Measurements from ENCODE around the gene KANTR. TPM values are rescaled to one million over a fixed set of nuclear protein-coding genes. Genes with fewer than 3 reads are reported as not detected.

The KANTR gene, protein sequence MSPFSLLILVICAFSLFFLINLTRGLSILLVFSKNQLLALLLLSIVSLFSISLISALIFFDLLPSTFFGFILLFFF
- 7.8 and 10.0 TPM in 2 replicates for total RNA-seq

DNA sequence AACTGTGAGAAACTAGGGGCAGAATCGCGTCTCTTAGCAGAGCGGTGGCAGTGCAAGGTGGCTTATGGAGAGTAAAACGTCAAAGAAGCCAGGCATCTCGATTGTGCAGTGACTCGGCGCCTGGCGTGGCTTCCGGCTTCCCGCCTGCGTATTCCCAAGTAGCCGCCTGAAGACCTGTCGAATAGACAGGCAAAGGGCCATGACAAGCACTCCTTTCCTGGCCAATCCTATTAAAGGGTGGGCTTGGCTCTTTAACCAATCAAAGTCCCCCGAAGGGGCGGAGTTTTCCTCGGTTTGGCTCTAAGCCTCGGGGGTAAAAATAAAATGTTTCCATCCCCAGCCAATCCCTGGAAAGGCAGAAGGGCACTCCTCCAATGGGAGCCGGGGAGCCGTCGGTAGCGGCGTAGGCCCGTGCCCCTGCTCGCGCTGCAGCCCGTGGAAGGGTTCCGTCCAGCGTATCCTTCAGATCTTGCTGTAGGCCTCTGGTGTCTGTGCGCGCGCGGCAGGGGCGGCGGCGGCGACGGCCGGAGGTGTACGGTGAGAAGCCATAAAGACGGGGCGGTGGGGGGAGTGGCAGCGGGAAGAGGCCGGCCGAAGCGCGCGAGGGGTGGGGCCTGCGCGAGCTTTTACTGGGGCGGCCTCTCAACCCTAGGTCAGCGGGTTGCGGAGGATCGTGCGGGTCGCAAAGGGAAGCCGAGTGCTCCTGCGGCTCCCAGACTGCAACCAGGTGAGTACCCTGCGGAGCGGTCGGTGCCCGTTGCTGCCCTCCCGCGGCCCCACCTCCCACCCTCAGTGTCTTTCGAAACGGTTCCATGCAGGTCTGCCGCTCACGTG lies at the start of gene KANTR:
Gene KANTR (plus strand): TSS at position 395 of the 834 bp plus-strand sequence. CDS start 30,131 bp downstream, outside the sequence.
- Mint-ChIP-seq H3K9me3 (no peaks in the 10 kb centered on the region), H3K27me3 (no peaks in the 10 kb centered on the region), H3K4me3 (peak within 1 kb of the TSS; percentile 88), H3K27ac (peak within 1 kb of the TSS; percentile 92), H3K36me3 (ENCODE audit: low read depth) (peaks cover 1% of the 10 kb centered on the region), H3K4me1 (peaks cover 13% of the 10 kb centered on the region)
- DNase-seq, result peak; percentile 94
- intact Hi-C loops (cut with micrococcal nuclease), result loop anchor here (1.0 to 10.0 kb wide), 3 partner anchors 12 to 341 kb away; partner anchors contain the start of genes HSD17B10 and TSPYL2

DNA sequence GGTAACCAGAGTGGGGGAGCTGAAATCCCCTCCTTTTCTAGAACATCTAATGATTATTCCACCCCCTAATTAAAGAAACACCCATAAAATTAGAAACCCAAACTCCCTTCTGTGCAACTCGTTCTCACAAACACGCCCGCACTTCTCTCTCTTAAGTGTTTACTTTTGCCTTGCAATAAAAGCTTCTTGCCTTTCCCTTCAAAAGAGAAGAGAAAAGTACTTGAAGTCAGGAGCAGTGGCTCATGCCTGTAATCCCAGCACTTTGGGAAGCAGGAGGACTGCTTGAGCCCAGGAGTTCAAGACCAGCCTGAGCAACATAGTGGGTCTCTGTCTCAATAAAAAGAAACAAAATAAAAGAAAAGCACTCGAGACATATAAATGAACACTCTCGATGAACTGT lies 48.9 kb upstream of the KANTR start:
- no peaks in the 10 kb centered on the region for H3K9me3 Mint-ChIP-seq
- intact Hi-C loops (cut with micrococcal nuclease), result no loop called here

DNA sequence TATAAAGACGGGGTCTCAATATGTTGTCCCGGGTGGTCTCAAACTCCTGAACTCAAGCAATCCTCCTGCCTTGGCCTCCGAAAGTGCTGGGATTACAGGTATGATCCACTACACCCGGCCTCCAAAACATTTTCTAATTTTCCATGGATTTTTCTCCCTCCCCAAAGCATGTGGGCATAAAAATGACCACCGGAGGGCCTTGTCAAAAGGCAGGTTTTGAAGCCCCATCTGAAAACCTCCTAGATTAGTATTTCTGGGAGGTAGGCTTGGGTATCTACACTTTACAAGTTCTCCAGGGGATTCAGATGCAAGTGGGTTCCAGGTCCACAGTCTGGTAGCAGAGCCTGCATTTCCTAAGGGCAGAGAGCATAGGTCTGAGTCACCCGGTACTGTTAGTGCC lies 46.7 kb upstream of the KANTR start:
- DNase-seq, result no peak
- H3K4me3 Mint-ChIP-seq, result no peak overlapping the region
- H3K27ac Mint-ChIP-seq, result no peak overlapping the region
- H3K27me3 Mint-ChIP-seq, result peaks cover 9% of the 10 kb centered on the region
- no peaks in the 10 kb centered on the region for H3K4me1 Mint-ChIP-seq
- no peaks in the 10 kb centered on the region for H3K36me3 Mint-ChIP-seq (ENCODE audit: low read depth)
- no peaks in the 10 kb centered on the region for H3K9me3 Mint-ChIP-seq
- intact Hi-C loops (cut with micrococcal nuclease), result no loop called here

More for the DNA sequence above, 48.9 kb upstream of the KANTR start:
- no peak for DNase-seq
- Mint-ChIP-seq H3K27me3 (peaks cover 9% of the 10 kb centered on the region), H3K4me3 (no peak overlapping the region), H3K27ac (no peak overlapping the region), H3K36me3 (ENCODE audit: low read depth) (no peaks in the 10 kb centered on the region), H3K4me1 (no peaks in the 10 kb centered on the region)

DNA sequence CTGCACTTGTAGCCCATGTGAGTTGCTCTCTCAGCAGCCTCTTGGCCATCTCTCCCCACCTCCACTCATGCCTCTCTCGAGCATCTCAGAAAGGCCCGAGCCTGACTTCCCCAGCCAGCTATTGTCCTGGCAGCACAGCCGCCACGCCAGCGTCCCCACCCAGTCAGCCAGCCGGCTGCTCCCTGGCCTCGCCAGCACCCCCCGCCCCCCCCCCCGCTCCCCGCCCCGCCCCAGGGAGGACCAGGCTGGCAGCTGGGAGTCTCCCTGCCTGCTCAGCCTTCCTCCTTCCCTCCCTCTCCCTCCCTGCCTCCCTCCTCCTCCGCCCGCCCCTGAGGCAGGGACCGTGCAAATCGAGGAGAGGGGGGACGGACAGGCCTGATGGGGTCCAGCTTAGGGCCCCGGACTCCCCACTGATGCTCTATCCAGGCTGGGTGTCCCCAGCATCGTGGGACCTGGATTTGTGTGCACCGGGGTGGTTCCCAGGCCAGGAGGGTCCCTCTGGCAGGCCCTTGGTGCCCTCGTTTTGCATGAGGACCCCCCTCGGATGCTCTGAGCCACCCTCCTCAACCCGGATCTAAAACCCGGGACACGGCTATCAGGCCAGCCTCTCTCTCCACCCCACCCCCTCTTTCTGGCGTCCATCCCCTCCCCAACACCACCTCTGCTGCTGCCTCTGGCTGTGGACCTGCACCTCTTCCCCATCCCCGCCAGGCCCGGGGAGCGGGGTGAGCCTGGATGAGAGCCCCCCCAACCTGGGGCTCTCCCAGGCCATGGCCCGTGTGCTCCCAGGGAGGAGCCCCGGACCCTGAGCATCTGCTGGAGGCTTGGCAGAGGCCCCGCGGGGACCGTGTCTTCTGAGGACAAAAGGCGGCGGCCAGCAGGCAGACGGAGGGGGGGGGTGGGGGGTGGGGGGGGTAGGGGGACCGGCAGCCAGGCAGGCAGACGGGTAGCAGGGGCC lies 45.5 kb upstream of the KANTR start, which contains the start of gene GPR173:
Gene GPR173 (plus strand): TSS at position 621 of the 958 bp plus-strand sequence. CDS start 27,833 bp downstream, outside the sequence.
- no peaks in the 10 kb centered on the region for H3K36me3 Mint-ChIP-seq (ENCODE audit: low read depth)
- no peaks in the 10 kb centered on the region for H3K4me1 Mint-ChIP-seq
- no peaks in the 10 kb centered on the region for H3K9me3 Mint-ChIP-seq
- peaks cover 9% of the 10 kb centered on the region for H3K27me3 Mint-ChIP-seq
- no peak for DNase-seq
- H3K4me3 Mint-ChIP-seq, result no peak within 1 kb of the TSS
- H3K27ac Mint-ChIP-seq, result no peak within 1 kb of the TSS
- intact Hi-C loops (cut with micrococcal nuclease), result no loop called here

DNA sequence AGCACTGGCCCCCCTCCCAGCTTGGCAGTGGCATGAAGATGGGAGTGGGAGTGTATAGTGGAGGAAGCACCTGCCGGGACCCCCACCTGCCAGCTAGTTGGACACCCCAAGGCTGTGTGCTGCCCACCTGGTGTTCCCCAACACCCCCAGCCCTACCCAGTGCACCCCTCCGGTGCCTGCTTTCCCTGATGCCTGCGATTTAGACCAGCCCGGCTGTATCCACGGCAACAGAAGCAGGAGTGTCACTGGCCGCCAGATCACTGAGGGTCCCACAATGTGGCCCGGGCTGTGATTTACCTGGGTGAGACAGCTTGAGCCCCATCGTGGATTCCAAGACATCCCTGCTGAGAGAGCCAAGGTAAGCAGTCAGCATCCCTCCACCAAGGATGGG lies 44.8 kb upstream of the KANTR start:
- no peaks in the 10 kb centered on the region for H3K9me3 Mint-ChIP-seq
- peaks cover 9% of the 10 kb centered on the region for H3K27me3 Mint-ChIP-seq
- H3K36me3 Mint-ChIP-seq (ENCODE audit: low read depth), result no peaks in the 10 kb centered on the region
- H3K4me1 Mint-ChIP-seq, result peaks cover 2% of the 10 kb centered on the region
- no peak for DNase-seq
- no peak overlapping the region for H3K4me3 Mint-ChIP-seq
- intact Hi-C loops (cut with micrococcal nuclease), result no loop called here
- H3K27ac Mint-ChIP-seq, result no peak overlapping the region

DNA sequence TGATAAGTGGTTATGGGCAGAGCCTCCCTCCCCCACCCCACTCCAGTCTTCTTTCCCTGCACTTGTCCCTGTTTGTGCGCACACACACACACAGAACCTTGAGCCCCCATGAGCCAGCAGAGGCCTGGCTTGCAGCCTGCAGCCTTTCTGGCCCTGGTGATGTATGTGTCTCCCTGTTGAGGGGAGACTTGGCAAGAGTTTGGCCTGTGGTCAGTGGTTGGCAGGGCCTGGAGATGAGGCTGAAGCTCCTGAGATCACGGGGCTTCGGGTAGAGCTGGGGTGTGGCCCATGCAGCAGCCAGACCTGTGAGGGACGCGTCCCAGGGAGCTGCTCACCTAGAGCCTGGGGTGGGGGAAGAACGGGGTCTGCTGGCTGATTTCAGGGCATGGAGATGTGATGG lies 43.1 kb upstream of the KANTR start:
- Mint-ChIP-seq H3K36me3 (ENCODE audit: low read depth) (no peaks in the 10 kb centered on the region), H3K27me3 (peaks cover 9% of the 10 kb centered on the region), H3K4me1 (peaks cover 2% of the 10 kb centered on the region), H3K9me3 (no peaks in the 10 kb centered on the region), H3K27ac (no peak overlapping the region), H3K4me3 (no peak overlapping the region)
- DNase-seq, result no peak
- intact Hi-C loops (cut with micrococcal nuclease), result no loop called here

DNA sequence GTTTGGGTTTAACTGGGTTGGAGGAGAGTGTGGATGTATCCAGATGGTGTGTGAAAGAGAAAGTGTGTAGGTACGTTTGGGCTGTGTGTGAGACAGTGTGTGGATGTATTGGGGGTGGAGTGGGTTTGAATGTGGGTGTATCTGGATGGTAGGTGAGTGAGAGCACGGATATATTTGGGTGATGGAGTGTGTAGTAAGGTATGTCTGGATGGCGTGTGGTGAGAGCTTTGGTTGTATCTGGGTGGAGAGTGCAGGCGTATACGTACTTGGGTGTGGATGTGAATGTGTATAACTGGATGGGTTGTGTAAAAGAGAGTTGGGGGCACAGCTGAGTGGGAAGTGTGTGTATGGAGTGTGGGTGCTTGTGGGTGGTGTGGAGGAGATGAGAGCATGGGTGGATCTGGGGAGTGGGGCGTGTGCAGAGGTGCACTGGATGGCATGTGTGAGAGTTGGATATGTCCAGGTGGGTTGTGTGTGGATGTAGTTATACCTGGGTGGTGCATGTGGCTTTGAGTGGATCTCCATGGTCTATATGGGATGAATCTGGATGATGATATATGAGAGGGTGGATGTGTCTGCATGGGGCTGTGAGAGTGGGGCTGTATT lies 38.6 kb upstream of the KANTR start:
- no peak for DNase-seq
- intact Hi-C loops (cut with micrococcal nuclease), result no loop called here
- Mint-ChIP-seq H3K9me3 (no peaks in the 10 kb centered on the region), H3K4me1 (peaks cover 2% of the 10 kb centered on the region), H3K4me3 (no peak overlapping the region), H3K27me3 (no peaks in the 10 kb centered on the region), H3K27ac (no peak overlapping the region), H3K36me3 (ENCODE audit: low read depth) (no peaks in the 10 kb centered on the region)

DNA sequence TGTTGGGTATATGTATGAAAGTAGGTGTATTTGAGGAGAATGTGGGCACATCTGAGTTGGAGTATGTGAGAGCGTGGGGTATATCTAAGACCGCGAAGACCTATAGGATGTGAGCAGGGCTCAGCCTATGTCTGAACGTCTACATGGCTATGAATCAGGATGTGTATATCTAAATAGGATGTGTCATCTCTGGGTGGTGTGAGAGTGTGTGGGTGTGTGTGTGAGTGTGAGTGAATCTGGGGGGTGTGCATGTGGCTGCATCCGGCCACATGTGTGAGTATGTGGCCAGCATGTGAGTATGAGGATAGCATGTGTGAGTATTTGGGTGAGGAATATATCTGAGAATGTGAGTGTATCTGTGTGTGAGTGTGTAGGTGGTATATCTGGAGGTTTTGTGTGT lies 37.6 kb upstream of the KANTR start:
- Mint-ChIP-seq H3K36me3 (ENCODE audit: low read depth) (no peaks in the 10 kb centered on the region), H3K9me3 (no peaks in the 10 kb centered on the region), H3K27ac (no peak overlapping the region), H3K27me3 (no peaks in the 10 kb centered on the region), H3K4me3 (no peak overlapping the region), H3K4me1 (peaks cover 2% of the 10 kb centered on the region)
- DNase-seq, result no peak
- intact Hi-C loops (cut with micrococcal nuclease), result no loop called here

DNA sequence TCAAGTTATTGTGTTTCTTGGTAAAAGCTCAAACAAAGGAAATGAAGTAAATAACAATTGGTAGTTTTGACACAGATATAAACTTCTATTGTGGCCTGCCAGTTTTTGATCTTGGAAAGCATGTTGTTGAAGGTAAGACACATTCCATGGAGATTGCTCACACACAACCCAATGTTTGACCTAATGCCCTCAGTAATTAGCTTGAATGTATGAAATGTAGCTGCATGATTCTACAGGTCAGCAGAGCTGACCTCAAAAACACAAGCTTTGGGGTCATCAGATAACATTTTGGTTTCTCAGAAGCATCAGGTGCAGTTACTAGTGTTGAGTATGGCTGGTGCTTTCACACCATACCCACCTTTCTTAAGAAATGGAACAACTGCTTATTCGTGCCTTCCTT lies 28.8 kb upstream of the KANTR start:
- H3K27me3 Mint-ChIP-seq, result peaks cover 3% of the 10 kb centered on the region
- no peaks in the 10 kb centered on the region for H3K4me1 Mint-ChIP-seq
- intact Hi-C loops (cut with micrococcal nuclease), result no loop called here
- H3K9me3 Mint-ChIP-seq, result no peaks in the 10 kb centered on the region
- DNase-seq, result no peak
- no peak overlapping the region for H3K4me3 Mint-ChIP-seq
- no peaks in the 10 kb centered on the region for H3K36me3 Mint-ChIP-seq (ENCODE audit: low read depth)
- H3K27ac Mint-ChIP-seq, result no peak overlapping the region

DNA sequence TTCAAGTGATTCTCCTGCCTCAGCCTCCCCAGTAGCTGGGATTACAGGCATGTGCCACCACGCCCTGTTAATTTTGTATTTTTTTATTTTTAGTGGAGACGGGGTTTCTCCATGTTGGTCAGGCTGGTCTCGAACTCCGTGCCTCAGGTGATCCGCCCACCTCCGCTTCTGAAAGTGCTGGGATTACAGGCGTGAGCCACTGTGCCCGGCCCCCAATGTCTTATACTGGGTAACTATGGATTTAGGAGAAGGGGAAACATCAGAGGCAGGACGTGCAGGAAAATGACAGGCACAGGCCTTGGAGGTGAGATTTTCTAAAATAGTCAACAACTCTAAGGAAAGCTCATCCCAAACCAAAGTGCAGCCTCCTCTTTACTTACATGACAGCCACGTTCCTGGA lies 22.9 kb upstream of the KANTR start:
- Mint-ChIP-seq H3K27me3 (peaks cover 3% of the 10 kb centered on the region), H3K4me1 (peaks cover 18% of the 10 kb centered on the region), H3K36me3 (ENCODE audit: low read depth) (no peaks in the 10 kb centered on the region), H3K9me3 (no peaks in the 10 kb centered on the region), H3K4me3 (no peak overlapping the region), H3K27ac (no peak overlapping the region)
- DNase-seq, result no peak
- intact Hi-C loops (cut with micrococcal nuclease), result loop anchor here (1.0 kb wide), 3 partner anchors 11 to 22 kb away; partner anchors contain the start of gene TSPYL2

DNA sequence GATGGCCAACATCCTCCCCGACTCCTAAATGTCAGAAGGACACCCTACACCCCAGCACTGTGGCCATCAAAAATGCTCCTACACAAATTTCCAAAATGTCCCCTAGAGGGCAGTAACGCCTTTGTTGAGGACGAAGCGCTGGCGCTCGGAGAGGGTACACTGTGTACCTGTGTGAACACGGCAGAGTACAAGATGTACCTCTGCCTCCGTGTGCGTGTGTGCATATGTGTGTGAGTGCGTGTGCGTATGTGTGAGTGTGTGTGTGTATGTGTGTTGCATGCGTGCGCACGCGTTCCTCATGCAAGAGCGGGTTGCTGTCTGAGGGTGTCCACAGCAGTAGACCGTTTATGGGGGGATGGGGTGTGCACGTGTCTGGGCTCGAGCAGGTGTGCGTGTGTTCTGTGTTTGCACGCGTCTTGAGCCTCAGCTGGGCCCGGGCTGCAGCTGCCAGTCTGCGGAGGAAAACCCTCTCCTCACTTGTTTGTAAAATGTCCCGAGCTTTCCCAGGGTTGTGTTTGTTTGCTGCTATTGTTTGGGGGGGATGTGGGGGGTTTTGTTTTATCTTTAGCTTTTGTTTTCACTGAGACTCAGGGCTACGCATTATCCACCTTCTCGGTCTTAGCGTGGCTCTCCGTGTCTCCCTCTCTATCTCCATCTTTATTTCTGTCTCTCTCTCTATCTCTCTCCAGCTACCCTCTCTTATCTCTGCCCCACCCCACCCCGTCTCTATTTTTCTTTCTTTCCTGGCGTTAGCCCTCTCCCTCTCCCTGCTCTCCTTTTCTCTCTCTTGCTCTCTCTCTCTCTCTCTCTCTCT lies 22.1 kb upstream of the KANTR start:
- intact Hi-C loops (cut with micrococcal nuclease), result loop anchor here (1.0 kb wide), 3 partner anchors 10 to 21 kb away; partner anchors contain the start of gene TSPYL2
- H3K4me3 Mint-ChIP-seq, result peak overlapping the region; percentile 83
- H3K27me3 Mint-ChIP-seq, result peaks cover 3% of the 10 kb centered on the region
- H3K9me3 Mint-ChIP-seq, result no peaks in the 10 kb centered on the region
- DNase-seq, result peak; percentile 89
- peaks cover 18% of the 10 kb centered on the region for H3K4me1 Mint-ChIP-seq
- no peaks in the 10 kb centered on the region for H3K36me3 Mint-ChIP-seq (ENCODE audit: low read depth)
- peak overlapping the region; percentile 70 for H3K27ac Mint-ChIP-seq

DNA sequence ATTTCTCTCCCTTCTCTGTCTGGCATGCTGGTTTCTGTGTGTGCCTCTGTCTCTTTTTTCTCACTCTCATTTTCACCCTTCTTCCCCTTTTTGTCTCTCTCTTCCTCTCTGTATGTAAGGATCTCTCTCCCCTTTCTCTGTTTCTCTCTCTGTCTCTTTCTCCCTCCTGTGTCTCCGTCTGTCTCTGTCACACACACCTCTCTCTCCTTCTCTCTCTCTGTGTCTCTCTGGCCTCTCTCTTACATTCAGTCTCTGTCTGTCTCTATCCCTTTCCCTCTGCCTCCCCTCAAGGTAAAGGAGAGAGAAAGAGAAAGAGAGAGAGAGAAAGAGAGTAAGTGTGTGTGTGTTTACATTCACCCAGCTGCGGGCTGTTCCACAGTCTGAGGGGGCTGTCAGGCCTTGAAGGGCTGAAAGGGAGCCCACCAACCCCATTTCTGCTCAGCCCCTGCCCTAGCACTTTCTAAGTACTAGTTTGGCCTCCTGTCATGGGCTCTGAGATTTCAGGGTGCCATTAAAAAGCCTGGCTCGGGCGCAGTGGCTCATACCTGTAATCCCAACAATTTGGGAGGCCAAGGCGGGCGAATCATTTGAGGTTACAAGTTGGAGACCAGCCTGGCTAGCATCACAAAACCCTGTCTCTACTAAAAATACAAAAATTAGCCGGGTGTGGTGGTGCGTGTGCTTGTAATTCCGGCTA lies 21.4 kb upstream of the KANTR start:
- H3K36me3 Mint-ChIP-seq (ENCODE audit: low read depth), result no peaks in the 10 kb centered on the region
- H3K27me3 Mint-ChIP-seq, result no peaks in the 10 kb centered on the region
- peak overlapping the region; percentile 70 for H3K27ac Mint-ChIP-seq
- peaks cover 18% of the 10 kb centered on the region for H3K4me1 Mint-ChIP-seq
- H3K9me3 Mint-ChIP-seq, result no peaks in the 10 kb centered on the region
- DNase-seq, result no peak
- intact Hi-C loops (cut with micrococcal nuclease), result no loop called here
- peak overlapping the region; percentile 83 for H3K4me3 Mint-ChIP-seq
